Loucy (cell line): ENCODE results near the gene TMEM259.
"Not testable (repeated sequence)": the region's sequence is repeated elsewhere in the genome, so short reads cannot be mapped to it uniquely, and the experiment has no call there.

Source experiments
- H2AFZ ChIP-seq: fragments of 200-600 bp; sonication (generic); 2 replicates; pipeline ENCODE4 v1.6.0; 2016; ENCODE audit warnings: antibody characterized with exemption, mild to moderate bottlenecking, low read length, moderate library complexity
- H3F3A ChIP-seq: fragments of 200-600 bp; 2 replicates; pipeline ENCODE4 v1.6.0; 2016; ENCODE audit warnings: antibody characterized with exemption, low read depth, mild to moderate bottlenecking
- H3K27me3 ChIP-seq: fragments of 200-600 bp; sonication (generic); 2 replicates; pipeline ENCODE4 v1.6.1; 2014; ENCODE audit warnings: low read length, mild to moderate bottlenecking; ENCODE audit not compliant: insufficient read depth, poor library complexity, severe bottlenecking
- H3K36me3 ChIP-seq: fragments of 200-600 bp; sonication (generic); 2 replicates; pipeline ENCODE4 v1.6.1; 2016; ENCODE audit warnings: low read length; ENCODE audit not compliant: insufficient read depth
- H3K4me1 ChIP-seq: fragments of 200-600 bp; sonication (generic); 2 replicates; pipeline ENCODE4 v1.5.1; 2014; ENCODE audit warnings: low read length, mild to moderate bottlenecking; ENCODE audit not compliant: insufficient read depth, poor library complexity, severe bottlenecking
- H3K4me2 ChIP-seq: fragments of 200-600 bp; sonication (generic); 2 replicates; pipeline ENCODE4 v1.6.0; 2014; ENCODE audit warnings: antibody characterized with exemption, low read length, low read depth, mild to moderate bottlenecking; ENCODE audit not compliant: poor library complexity, severe bottlenecking
- H3K4me3 ChIP-seq: fragments of 200-600 bp; sonication (generic); 2 replicates; pipeline ENCODE4 v1.5.1; 2014; ENCODE audit warnings: low read length, mild to moderate bottlenecking, mixed read lengths; ENCODE audit not compliant: poor library complexity, severe bottlenecking
- H3K79me2 ChIP-seq: fragments of 200-600 bp; sonication (generic); 2 replicates; pipeline ENCODE4 v1.6.1; 2014; ENCODE audit warnings: low read length; ENCODE audit not compliant: insufficient read depth
- H3K9ac ChIP-seq: fragments of 200-600 bp; sonication (generic); 2 replicates; pipeline ENCODE4 v1.6.0; 2014; ENCODE audit warnings: mild to moderate bottlenecking, low read depth, low read length, moderate library complexity; ENCODE audit not compliant: poor library complexity, severe bottlenecking
- H3K9me2 ChIP-seq: fragments of 200-600 bp; sonication (generic); replicated peaks from 2 replicates; pipeline ENCODE4 v1.6.1; 2016; ENCODE audit warnings: low read depth, low read length, mixed read lengths
- H3K9me3 ChIP-seq: fragments of 200-600 bp; sonication (generic); 2 replicates; pipeline ENCODE4 v1.6.1; 2014; ENCODE audit warnings: mild to moderate bottlenecking, antibody characterized with exemption, low read length, low read depth; ENCODE audit not compliant: insufficient read depth
- H4K20me1 ChIP-seq: fragments of 200-600 bp; sonication (generic); 2 replicates; pipeline ENCODE4 v1.6.0; 2014; ENCODE audit warnings: antibody characterized with exemption, low read length, mild to moderate bottlenecking; ENCODE audit not compliant: insufficient read depth, poor library complexity, severe bottlenecking
- EZH2phosphoT487 ChIP-seq: fragments of 200-600 bp; IDR thresholded peaks from 2 replicates; pipeline ENCODE4 v1.6.1; 2018; ENCODE audit warnings: antibody characterized with exemption, mild to moderate bottlenecking, moderate library complexity, borderline replicate concordance
- TF ChIP-seq, protein P1 (sequence below): fragments of 200-600 bp; sonication (generic); conservative IDR thresholded peaks from 2 replicates; pipeline ENCODE4 v1.5.1; 2014; ENCODE audit warnings: mild to moderate bottlenecking, antibody characterized with exemption, low read length

The TMEM259 gene

DNA sequence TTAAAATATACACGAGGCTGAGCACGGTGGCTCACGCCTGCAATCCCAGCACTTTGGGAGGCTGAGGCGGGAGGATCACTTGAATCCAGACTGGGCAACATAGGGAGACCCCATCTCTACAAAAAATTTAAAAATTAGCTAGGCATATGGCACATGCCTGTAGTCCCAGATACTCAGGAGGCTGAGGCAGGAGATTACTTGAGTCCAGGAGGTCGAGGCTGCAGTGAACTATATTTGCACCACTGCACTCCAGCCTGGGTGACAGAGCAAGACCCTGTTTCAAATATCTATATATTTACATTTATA, 2.9 kb upstream of the TMEM259 start:
- Histone ChIP-seq H3F3A (peaks cover 20% of the 10 kb centered on the region; the same call in 1 of the 2 replicates), H4K20me1 (peaks cover 40% of the 10 kb centered on the region), H3K79me2 (peaks cover 46% of the 10 kb centered on the region)
- H3K4me3 ChIP-seq, H3K36me3 ChIP-seq, H3K4me1 ChIP-seq, H2AFZ ChIP-seq, H3K27me3 ChIP-seq, H3K4me2 ChIP-seq, H3K9me2 ChIP-seq, H3K9me3 ChIP-seq, H3K9ac ChIP-seq: not testable (repeated sequence)

DNA sequence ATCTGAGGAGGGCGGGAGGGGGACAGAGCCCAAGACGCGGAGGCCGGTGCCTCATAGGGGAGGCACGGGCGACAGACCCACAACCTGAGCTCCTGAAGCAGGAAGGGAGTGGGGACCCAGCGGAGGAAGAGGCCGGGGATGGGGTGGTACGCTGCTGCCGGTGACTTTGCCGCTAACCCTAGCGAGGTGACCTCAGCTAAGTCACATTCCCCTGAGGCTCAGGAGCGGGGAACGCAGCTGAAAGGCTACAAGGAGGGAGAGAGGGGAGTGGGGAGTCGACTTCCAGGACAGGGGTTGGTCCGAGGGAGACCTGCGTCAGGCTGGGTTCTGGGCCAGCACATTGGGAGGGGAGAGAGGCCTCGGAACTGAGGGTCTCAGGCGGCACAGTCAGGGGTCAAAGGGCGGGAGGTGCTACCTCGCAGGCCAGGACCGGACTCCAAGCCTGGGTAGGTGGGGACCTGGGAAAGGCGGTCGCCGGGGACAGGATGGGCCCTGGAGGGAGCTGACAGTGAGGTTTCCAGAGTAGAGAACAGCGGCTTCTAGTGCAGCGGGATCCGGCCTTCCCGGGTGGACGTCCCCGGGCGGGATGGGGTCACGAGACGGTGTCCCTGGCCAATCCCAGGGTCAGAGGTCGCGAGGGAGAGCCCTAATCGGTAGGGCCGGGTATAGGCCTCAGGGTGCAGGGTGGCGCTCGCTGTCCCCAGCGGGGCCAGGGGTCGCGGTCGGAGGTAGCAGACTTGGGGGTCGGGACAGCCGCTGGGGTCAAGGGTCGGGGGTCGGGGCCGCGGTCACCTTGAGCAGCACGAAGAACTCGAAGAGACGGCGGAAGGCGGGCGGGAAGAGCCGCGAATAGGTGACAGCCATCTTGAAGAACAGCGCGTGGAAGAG, 699 bp downstream of the TMEM259 start:
- Histone ChIP-seq H4K20me1 (peaks cover 55% of the 10 kb centered on the region), H2AFZ (no peak overlapping the region)

DNA sequence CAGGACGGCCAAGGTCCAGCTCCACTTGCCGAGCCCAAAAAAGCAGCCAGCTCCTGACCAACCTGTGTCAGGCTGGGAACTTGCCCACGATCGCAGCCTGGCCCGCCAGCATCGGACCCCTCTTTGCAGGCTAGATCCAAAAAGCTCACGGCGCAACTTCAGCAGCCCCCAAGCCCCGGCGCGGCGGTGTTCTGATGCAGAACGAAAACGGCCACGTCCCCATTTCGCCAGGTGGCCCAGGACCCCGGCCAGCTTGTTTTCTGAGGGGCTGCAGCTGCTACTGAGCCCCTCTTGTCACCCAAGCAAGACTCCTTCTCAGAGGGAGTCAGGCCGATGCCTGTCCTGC, 1.3 kb downstream of the TMEM259 start:
- Histone ChIP-seq H3K79me2 (peaks cover 63% of the 10 kb centered on the region), H3K9me2 (no peaks in the 10 kb centered on the region), H3K27me3 (peaks cover 4% of the 10 kb centered on the region), H3K36me3 (no peaks in the 10 kb centered on the region), H2AFZ (no peak overlapping the region), H3K4me2 (peak overlapping the region; percentile 97), H3K4me1 (peaks cover 26% of the 10 kb centered on the region), H3F3A (peaks cover 13% of the 10 kb centered on the region; the same call in 1 of the 2 replicates), H3K9ac (peak overlapping the region; percentile 97), H3K9me3 (no peaks in the 10 kb centered on the region), H3K4me3 (peak overlapping the region; percentile 99), H4K20me1 (peaks cover 61% of the 10 kb centered on the region)
- no peak for TF ChIP-seq EZH2phosphoT487
- TF ChIP-seq, protein P1, sequence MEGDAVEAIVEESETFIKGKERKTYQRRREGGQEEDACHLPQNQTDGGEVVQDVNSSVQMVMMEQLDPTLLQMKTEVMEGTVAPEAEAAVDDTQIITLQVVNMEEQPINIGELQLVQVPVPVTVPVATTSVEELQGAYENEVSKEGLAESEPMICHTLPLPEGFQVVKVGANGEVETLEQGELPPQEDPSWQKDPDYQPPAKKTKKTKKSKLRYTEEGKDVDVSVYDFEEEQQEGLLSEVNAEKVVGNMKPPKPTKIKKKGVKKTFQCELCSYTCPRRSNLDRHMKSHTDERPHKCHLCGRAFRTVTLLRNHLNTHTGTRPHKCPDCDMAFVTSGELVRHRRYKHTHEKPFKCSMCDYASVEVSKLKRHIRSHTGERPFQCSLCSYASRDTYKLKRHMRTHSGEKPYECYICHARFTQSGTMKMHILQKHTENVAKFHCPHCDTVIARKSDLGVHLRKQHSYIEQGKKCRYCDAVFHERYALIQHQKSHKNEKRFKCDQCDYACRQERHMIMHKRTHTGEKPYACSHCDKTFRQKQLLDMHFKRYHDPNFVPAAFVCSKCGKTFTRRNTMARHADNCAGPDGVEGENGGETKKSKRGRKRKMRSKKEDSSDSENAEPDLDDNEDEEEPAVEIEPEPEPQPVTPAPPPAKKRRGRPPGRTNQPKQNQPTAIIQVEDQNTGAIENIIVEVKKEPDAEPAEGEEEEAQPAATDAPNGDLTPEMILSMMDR = no peak

More for the DNA sequence above, 699 bp downstream of the TMEM259 start:
- peaks cover 4% of the 10 kb centered on the region for H3K27me3 ChIP-seq
- no peaks in the 10 kb centered on the region for H3K9me3 ChIP-seq
- H3K4me3 ChIP-seq = peak overlapping the region; percentile 99
- H3K9ac ChIP-seq = peak overlapping the region; percentile 97
- H3K4me1 ChIP-seq = peaks cover 26% of the 10 kb centered on the region
- H3K4me2 ChIP-seq = peak overlapping the region; percentile 97
- peaks cover 57% of the 10 kb centered on the region for H3K79me2 ChIP-seq
- H3K9me2 ChIP-seq = no peaks in the 10 kb centered on the region
- peaks cover 13% of the 10 kb centered on the region; the same call in 1 of the 2 replicates for H3F3A ChIP-seq
- TF ChIP-seq, protein P1 = no peak
- no peak for TF ChIP-seq EZH2phosphoT487
- no peaks in the 10 kb centered on the region for H3K36me3 ChIP-seq
